GM21423 (cell line): ENCODE results near the gene SIVA1.

Experiments used
- ATAC-seq: cut with Tn5 transposase; IDR thresholded peaks from one replicate; pipeline ENCODE4 v1.9.1; 2021; ENCODE audit warnings: mild to moderate bottlenecking, moderate library complexity; ENCODE audit not compliant: unreplicated experiment

SIVA1 gene

DNA sequence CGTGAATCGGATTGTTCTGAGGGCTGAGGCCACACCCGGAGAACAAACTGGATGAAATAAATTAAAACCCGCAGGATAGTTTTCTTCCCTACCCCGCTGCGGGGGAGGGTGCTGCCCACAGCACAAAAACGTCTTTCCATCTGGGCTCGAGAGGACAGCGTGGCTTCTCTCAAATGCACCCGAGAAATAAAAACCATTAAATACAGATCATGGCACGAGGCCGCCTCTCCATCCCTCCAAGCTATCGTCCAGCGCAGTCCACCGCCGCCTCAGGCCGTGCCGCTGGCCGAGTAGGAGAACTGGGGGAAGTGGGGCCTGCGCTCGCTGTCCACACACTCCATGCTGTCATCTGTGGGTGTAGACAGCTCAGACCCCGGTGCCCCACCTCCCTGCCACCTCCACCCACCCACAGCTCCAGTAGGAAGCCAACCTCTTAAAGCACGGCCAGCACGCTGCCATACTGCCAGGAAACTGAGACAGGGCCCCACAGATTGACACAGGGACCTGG is 17.2 kb downstream of the SIVA1 start:
- ATAC-seq: no peak

- ATAC-seq: no peak
These were observed 17.9 kb downstream of the SIVA1 start for GRCh38 chr14:104770851-104771272.

- no peak for ATAC-seq
These were observed 18.4 kb downstream of the SIVA1 start for GRCh38 chr14:104771374-104771773.

- no peak for ATAC-seq
These were observed 19.2 kb downstream of the SIVA1 start for GRCh38 chr14:104771918-104772706.

DNA sequence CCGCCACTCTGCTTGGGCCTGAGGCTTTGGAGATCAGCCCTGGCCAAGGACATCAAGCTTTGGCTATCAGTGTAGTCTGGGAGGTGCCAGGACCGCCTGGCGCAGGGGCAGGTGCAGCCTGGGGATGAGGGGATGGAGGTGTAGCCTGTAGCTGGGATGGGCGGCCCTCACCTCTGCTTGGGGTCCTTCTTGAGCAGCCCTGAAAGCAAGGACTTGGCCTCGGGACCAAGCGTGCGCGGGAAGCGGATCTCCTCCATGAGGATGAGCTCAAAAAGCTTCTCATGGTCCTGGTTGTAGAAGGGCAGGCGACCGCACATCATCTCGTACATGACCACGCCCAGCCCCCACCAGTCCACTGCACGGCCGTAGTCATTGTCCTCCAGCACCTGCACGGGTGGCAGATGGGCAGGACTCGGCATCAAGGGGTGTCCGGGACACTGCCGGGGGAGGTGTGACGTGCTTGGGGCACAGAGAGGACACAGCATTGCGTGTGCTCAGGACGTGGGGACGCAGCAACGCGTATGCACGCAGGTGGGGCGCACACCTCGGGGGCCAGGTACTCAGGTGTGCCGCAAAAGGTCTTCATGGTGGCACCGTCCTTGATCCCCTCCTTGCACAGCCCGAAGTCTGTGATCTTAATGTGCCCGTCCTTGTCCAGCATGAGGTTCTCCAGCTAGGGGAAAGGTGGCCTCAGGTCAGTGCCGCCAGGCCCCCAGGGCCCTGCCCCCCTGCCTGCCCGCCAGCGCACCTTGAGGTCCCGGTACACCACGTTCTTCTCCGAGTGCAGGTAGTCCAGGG is 20.0 kb downstream of the SIVA1 start:
- no peak for ATAC-seq

DNA sequence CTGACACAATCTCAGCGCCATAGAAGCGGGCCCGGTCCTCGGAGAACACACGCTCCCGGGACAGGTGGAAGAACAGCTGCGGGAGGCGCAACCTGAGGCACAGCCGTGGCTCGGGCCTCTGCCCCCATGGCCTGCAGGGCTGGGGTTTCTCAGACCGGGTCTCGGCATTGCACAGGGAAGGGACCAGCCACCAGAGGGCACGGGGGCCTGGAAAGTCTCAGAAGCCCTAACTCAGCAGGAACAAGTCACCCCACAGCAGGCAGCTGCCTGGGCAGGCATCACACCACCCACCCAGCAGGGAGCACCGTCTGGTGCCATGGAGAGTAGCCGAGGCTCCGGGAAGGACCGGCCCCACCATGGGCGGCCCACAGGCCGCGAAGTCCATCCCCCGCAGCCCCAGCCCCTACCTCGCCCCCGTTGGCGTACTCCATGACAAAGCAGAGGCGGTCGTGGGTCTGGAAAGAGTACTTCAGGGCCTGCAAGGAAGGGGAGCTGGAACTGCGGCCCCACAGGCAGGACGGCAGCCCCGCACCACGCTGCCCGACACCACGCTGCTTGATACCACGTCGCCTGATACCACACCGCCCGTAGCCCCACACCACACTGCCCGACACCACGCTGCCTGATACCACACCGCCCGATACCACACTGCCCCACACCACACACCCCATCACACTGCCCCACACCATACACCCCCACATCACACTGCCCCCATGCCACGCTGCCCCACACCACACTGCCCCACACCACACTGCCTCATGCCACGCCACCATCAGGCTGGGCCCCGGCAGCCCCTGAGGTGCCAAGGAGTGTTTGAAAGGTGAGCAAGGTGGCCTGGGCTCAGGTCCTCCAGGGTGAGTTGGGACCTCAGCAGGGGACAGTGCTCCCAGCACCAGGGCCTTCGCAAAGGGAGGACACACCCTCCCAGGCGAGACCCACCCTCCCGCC is 20.8 kb downstream of the SIVA1 start:
- no peak for ATAC-seq

- ATAC-seq: no peak
These were observed 21.6 kb downstream of the SIVA1 start for GRCh38 chr14:104774453-104775072.

- ATAC-seq: no peak
These were observed 22.1 kb downstream of the SIVA1 start for GRCh38 chr14:104775073-104775489.

- ATAC-seq: no peak
These were observed 23.5 kb downstream of the SIVA1 start for GRCh38 chr14:104776481-104776880.

- no peak for ATAC-seq
These were observed 24.2 kb downstream of the SIVA1 start for GRCh38 chr14:104776961-104777807.

- ATAC-seq: no peak
These were observed 24.9 kb downstream of the SIVA1 start for GRCh38 chr14:104777808-104778249.

DNA sequence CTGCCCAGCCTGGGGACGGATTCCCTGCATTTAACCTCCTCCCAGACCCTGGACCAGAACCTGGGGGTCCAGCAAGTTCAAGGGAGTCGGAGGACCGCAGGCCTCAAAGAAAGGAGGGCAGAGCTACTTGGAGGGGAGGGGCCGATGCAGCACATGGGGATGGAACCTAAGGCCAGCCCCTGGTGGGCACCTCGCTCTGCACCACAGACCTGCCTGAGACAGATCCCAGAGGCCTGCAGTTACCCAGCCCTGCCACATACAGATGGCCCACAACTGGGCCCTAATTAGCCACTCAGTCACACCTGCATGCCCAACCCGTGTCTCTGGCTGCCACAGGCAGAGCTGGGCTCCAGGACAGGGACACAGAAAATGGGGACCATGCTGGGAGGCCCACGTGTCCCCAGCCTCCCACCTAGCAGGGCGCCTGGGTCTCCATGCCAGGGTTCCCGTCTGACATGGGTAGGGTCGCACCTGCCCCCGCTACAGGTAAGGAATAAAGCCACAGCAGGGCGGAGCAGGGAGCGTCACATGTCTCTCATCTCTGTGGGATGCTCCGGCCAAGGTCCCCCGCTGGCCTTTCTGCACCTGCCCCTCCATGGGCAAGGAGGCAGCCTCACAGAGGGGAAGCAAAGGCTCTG is 25.9 kb downstream of the SIVA1 start:
- no peak for ATAC-seq

DNA sequence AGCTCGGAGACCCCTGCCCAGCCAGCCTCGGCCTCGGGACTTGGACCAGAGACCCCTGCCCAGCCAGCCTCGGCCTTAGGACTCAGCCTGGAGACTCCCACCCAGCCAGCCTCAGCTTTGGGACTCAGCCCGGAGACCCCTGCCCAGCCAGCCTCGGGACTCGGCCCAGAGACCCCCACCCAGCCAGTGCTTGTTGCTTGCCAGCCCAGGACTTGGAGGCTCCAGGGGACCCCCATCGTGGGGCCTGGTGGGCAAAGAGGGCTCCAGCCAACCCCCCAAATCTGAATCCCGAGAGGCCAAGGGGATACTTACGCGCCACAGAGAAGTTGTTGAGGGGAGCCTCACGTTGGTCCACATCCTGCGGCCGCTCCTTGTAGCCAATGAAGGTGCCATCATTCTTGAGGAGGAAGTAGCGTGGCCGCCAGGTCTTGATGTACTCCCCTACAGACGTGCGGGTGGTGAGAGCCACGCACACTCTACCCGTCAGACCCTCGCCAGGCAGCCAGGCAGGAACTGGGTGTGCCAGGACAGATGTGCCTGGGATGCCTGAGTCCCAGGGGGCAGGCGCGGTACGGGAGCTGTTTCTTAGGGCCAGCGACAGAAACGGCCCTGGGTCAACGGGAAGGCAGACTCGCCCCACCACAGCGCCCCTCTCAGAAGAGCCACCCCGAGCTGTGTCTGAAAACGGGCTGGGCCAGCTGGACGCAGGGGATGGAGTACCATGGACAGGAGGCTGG is 27.0 kb downstream of the SIVA1 start:
- ATAC-seq: no peak

GRCh38 chr14:104780513-104781030 is 27.6 kb downstream of the SIVA1 start:
- ATAC-seq: no peak

GRCh38 chr14:104781271-104782077 is 28.5 kb downstream of the SIVA1 start:
- no peak for ATAC-seq

DNA sequence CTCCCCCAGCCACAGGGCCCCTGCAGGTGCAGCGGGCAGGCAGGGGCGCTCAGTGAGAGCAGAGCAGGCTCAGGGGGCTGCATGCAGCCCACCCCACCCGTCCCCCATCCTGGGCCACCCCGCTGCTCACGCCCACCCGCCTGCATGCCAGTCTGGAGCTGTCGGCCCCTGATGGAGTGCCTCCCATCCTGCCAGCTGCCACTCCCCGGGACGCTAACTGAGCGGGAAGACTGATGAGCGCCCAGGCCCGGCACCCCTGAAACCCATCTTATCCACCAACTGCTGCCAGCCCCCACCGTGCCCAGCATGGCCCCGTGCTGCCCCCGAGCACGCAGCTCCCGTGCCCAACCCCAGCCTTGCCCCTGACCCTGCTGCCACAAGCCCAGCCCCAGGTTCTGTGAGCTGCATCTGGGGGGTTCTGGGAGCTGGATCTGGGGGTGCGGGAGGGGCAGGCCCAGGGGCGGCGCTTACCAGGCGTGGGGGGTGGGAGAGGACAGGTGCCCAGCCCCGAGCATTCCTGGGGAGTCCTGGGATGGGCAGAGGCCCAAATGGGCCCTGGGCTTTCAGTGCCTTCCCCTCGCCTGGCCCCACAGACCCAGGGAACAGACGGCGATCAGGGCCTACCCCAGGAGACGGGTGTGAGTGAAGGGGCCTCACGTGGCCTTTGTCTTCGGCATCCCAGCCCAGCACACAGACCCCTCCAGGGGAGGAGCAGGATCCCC is 29.3 kb downstream of the SIVA1 start:
- ATAC-seq: no peak

- no peak for ATAC-seq
These were observed 29.8 kb downstream of the SIVA1 start for GRCh38 chr14:104782808-104783139.
